T-helper 17 cell (primary cell): ENCODE results near the gene OR2T10. TPM values are rescaled to one million over a fixed set of nuclear protein-coding genes. Genes with fewer than 3 reads are reported as not detected.
"Not testable (repeated sequence)": the region's sequence is repeated elsewhere in the genome, so short reads cannot be mapped to it uniquely, and the experiment has no call there.

ENCODE experiments used
- ATAC-seq: fragments of 150-1000 bp; cut with Tn5 transposase; 2 replicates; pipeline ENCODE4 v1.10.0; 2021; ENCODE audit warnings: mild to moderate bottlenecking, moderate library complexity
- DNase-seq, 3 donors: peaks; one replicate each; pipeline versions ENCODE4 v3.0.0 to v3.0.0-alpha.2; 2020 to 2021
- H3K9me3 ChIP-seq: one replicate; pipeline ENCODE4 v1.7.0; 2013; ENCODE audit warnings: low read length, mild to moderate bottlenecking; ENCODE audit not compliant: control insufficient read depth, poor library complexity, severe bottlenecking
- H3K27ac Mint-ChIP-seq: one replicate; pipeline ENCODE4 v1.8.0; 2022; ENCODE audit warnings: mild to moderate bottlenecking, moderate library complexity, mixed read lengths
- H3K27me3 Mint-ChIP-seq: one replicate; pipeline ENCODE4 v1.8.0; 2022; ENCODE audit warnings: mixed read lengths
- H3K36me3 Mint-ChIP-seq: one replicate; pipeline ENCODE4 v1.8.0; 2022; ENCODE audit warnings: low read depth, mixed read lengths
- H3K4me1 Mint-ChIP-seq: one replicate; pipeline ENCODE4 v1.8.0; 2022; ENCODE audit warnings: mild to moderate bottlenecking, mixed read lengths
- H3K4me3 Mint-ChIP-seq: one replicate; pipeline ENCODE4 v1.8.0; 2022; ENCODE audit warnings: mild to moderate bottlenecking, moderate library complexity, mixed read lengths
- total RNA-seq, 4 donors: library from RNA in 2 of 4; stranded (reverse) in 2 of 4; gene quantifications; one replicate each; pipeline ENCODE4 v1.2.3 and lab custom pipeline; 2022 to 2026

Gene OR2T10
- total RNA-seq, 2 donors from 2014 or later: not detected

GRCh38 chr1:248576260-248576980, 21.1 kb downstream of the OR2T10 start:
- no peak for DNase-seq
- H3K4me3 Mint-ChIP-seq: no peak overlapping the region
- ATAC-seq: no peak
- no peaks in the 10 kb centered on the region for H3K9me3 ChIP-seq
- H3K27me3 Mint-ChIP-seq: no peaks in the 10 kb centered on the region
- no peaks in the 10 kb centered on the region for H3K36me3 Mint-ChIP-seq
- no peak overlapping the region for H3K27ac Mint-ChIP-seq
- H3K4me1 Mint-ChIP-seq: no peaks in the 10 kb centered on the region

- H3K27ac Mint-ChIP-seq, H3K9me3 ChIP-seq, ATAC-seq: not testable (repeated sequence)
These were observed 22.8 kb downstream of the OR2T10 start, which contains the start of gene OR2T34 for GRCh38 chr1:248574657-248575056. OR2T34 (minus strand) TSS chr1:248574757; CDS start chr1:248574757, 0 bp downstream.

GRCh38 chr1:248573856-248574255, 23.6 kb downstream of the OR2T10 start:
- ATAC-seq, H3K4me1 Mint-ChIP-seq, H3K36me3 Mint-ChIP-seq, H3K27ac Mint-ChIP-seq, H3K4me3 Mint-ChIP-seq, H3K27me3 Mint-ChIP-seq, H3K9me3 ChIP-seq, DNase-seq: not testable (repeated sequence)

More at GRCh38 chr1:248574657-248575056, 22.8 kb downstream of the OR2T10 start, which contains the start of gene OR2T34:
- H3K27me3 Mint-ChIP-seq, H3K36me3 Mint-ChIP-seq, H3K4me1 Mint-ChIP-seq, H3K4me3 Mint-ChIP-seq, DNase-seq: not testable (repeated sequence)

- not testable (repeated sequence) for H3K36me3 Mint-ChIP-seq, H3K4me1 Mint-ChIP-seq, H3K27me3 Mint-ChIP-seq, H3K9me3 ChIP-seq, H3K27ac Mint-ChIP-seq, DNase-seq, ATAC-seq, H3K4me3 Mint-ChIP-seq
These were observed 25.5 kb downstream of the OR2T10 start for GRCh38 chr1:248572049-248572448.

- H3K4me3 Mint-ChIP-seq, ATAC-seq, DNase-seq, H3K27me3 Mint-ChIP-seq, H3K4me1 Mint-ChIP-seq, H3K9me3 ChIP-seq, H3K36me3 Mint-ChIP-seq, H3K27ac Mint-ChIP-seq: not testable (repeated sequence)
These were observed 26.7 kb downstream of the OR2T10 start for GRCh38 chr1:248570811-248571210.

GRCh38 chr1:248569049-248569448, 28.5 kb downstream of the OR2T10 start:
- not testable (repeated sequence) for H3K27me3 Mint-ChIP-seq, ATAC-seq, H3K4me1 Mint-ChIP-seq

GRCh38 chr1:248565530-248566373, 31.7 kb downstream of the OR2T10 start:
- not testable (repeated sequence) for H3K36me3 Mint-ChIP-seq, H3K4me1 Mint-ChIP-seq, H3K27me3 Mint-ChIP-seq, H3K9me3 ChIP-seq, DNase-seq
- Mint-ChIP-seq H3K27ac (peak overlapping the region; percentile 94), H3K4me3 (peak overlapping the region; percentile 97)
- peak; percentile 79 for ATAC-seq

More at GRCh38 chr1:248569049-248569448, 28.5 kb downstream of the OR2T10 start:
- H3K27ac Mint-ChIP-seq, H3K36me3 Mint-ChIP-seq, DNase-seq, H3K4me3 Mint-ChIP-seq, H3K9me3 ChIP-seq: not testable (repeated sequence)

- H3K27ac Mint-ChIP-seq, ATAC-seq, H3K36me3 Mint-ChIP-seq, H3K9me3 ChIP-seq, H3K27me3 Mint-ChIP-seq, H3K4me3 Mint-ChIP-seq, H3K4me1 Mint-ChIP-seq, DNase-seq: not testable (repeated sequence)
These were observed 34.8 kb downstream of the OR2T10 start, which contains the start of gene OR2T29 for GRCh38 chr1:248562672-248563071. OR2T29 (minus strand) TSS chr1:248562772; CDS start chr1:248559491, 3,281 bp downstream.

- H3K36me3 Mint-ChIP-seq, H3K4me1 Mint-ChIP-seq, H3K4me3 Mint-ChIP-seq: not testable (repeated sequence)
These were observed 46.5 kb downstream of the OR2T10 start for GRCh38 chr1:248551027-248551426.

GRCh38 chr1:248547383-248547782, 50.1 kb downstream of the OR2T10 start:
- H3K4me1 Mint-ChIP-seq, ATAC-seq, H3K9me3 ChIP-seq, H3K27me3 Mint-ChIP-seq, H3K27ac Mint-ChIP-seq, H3K4me3 Mint-ChIP-seq, H3K36me3 Mint-ChIP-seq, DNase-seq: not testable (repeated sequence)

More at GRCh38 chr1:248551027-248551426, 46.5 kb downstream of the OR2T10 start:
- not testable (repeated sequence) for H3K27ac Mint-ChIP-seq, H3K9me3 ChIP-seq, H3K27me3 Mint-ChIP-seq, DNase-seq, ATAC-seq

Other genes with a start within 250 kb of the OR2T10 start
- gene OR14C36, start 248.9 kb downstream of the OR2T10 start, total RNA-seq: not detected
- gene OR2T4, start 236.0 kb downstream of the OR2T10 start, total RNA-seq: not detected
- gene OR2T6, start 222.0 kb downstream of the OR2T10 start, total RNA-seq: not detected
- gene OR2T1, start 194.7 kb downstream of the OR2T10 start, total RNA-seq: not detected
- under 1 TPM in 1 of 2 donors, not detected in 1; 0.15 TPM for gene OR2T2, start 152.1 kb downstream of the OR2T10 start, total RNA-seq
- not detected for gene OR2T3, start 124.3 kb downstream of the OR2T10 start, total RNA-seq
- gene OR2T5, start 109.1 kb downstream of the OR2T10 start, total RNA-seq: not detected
- gene OR2G6, start 89.6 kb downstream of the OR2T10 start, total RNA-seq: not detected
- not detected for gene OR2T29, start 34.9 kb downstream of the OR2T10 start, total RNA-seq
- gene OR2T34, start 22.9 kb downstream of the OR2T10 start, total RNA-seq: not detected
- not detected for gene OR2T11, start 37.4 kb upstream of the OR2T10 start, total RNA-seq
- gene OR2T35, start 47.6 kb upstream of the OR2T10 start, total RNA-seq: not detected
- gene OR2T27, start 57.8 kb upstream of the OR2T10 start, total RNA-seq: not detected
- gene OR14I1, start 105.1 kb upstream of the OR2T10 start, total RNA-seq: not detected
- not detected for gene LYPD8, start 158.1 kb upstream of the OR2T10 start, total RNA-seq
- 10 to 100 TPM; 13.3 to 20.0 TPM for gene SH3BP5L, start 228.2 kb upstream of the OR2T10 start, total RNA-seq
- gene ZNF672, start 240.5 kb upstream of the OR2T10 start, total RNA-seq: 10 to 100 TPM; 23.1 to 28.8 TPM